HG03342 (cell line): ENCODE measurements around the gene ZNF579.

ENCODE experiments used
- ATAC-seq: cut with Tn5 transposase; IDR thresholded peaks from one replicate; pipeline ENCODE4 v1.9.1; 2021; ENCODE audit warnings: mild to moderate bottlenecking, moderate library complexity; ENCODE audit not compliant: unreplicated experiment

The ZNF579 gene

DNA sequence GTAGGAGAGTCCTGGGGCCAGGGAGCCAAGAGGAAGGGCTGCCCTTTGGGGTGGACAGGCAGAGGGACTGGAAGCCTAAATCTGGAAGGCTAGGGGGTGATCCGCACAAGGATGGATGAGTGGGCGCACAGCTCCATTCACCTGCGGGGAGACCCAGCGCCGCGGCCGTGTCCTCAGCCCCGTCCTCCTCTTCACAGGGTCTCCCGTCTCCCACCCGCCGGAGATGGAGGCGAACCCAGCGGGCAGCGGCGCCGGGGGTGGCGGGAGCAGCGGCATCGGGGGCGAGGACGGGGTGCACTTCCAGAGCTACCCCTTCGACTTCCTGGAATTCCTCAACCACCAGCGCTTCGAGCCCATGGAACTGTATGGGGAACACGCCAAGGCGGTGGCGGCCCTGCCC lies 32.7 kb upstream of the ZNF579 start:
- no peak for ATAC-seq

GRCh38 chr19:55611983-55612645 lies 31.5 kb upstream of the ZNF579 start:
- ATAC-seq, result no peak

- ATAC-seq, result no peak
Observed at GRCh38 chr19:55611300-55611982, 30.8 kb upstream of the ZNF579 start.

GRCh38 chr19:55609326-55609725 lies 28.7 kb upstream of the ZNF579 start:
- ATAC-seq, result no peak

DNA sequence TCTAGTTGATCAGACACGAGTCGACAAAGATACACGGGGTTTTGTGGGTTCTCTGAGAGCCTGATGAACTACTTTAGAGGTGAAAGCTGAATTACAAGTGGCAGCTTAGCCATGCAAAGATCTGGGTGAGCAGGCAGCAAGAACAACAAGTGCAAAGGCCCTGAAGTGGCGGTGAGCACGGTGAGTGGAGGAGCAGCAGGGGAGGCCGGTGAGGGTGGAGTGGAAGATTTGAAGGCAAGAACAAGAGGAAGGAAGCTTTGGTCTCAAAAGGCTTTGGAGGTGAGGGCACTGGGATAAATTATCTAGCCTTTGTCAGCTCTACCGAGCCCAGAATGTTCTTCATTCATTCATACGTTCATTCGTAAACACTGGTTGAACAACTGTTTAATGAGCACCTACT lies 26.2 kb upstream of the ZNF579 start:
- ATAC-seq, result no peak

GRCh38 chr19:55606471-55606787 lies 25.8 kb upstream of the ZNF579 start:
- no peak for ATAC-seq

DNA sequence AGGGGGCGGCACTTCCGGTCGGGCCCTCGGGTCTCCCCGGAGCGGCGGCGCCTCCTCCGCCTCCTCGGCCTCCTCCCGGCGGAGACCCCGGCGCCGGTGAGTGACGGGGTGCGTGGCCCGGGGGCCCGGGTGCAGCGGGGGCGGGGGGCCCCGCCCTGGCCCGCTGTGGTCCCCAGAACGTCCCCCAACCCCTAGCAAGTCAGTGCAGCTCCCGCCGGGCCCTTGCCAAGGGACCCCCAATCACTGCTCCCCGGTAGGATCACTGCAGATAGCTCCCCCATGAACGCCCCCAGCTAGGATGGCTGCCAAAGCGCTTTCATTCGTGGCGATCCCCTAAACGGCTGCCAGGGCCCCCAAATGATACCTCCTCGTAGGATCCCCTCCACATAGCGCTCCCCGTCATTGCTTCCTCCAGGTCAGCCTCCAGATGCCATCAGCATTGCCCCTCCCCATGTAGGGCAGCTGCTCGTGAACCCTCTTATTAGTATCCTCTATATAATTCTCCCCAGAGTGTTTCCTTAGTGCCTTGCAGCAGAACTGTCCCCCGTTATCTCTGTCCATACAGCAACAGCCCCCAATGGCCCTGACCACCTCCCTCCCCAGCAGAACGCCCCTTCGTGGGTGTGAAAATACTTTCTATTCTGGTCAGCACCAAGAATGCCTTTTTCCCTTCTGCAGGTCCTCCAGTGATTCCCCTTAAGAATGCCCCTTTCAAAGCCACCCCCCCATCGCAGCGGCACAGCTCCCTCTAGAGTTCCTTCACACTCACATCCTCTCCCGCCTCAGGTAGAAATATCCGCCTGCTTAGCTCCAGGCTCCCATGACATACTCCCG lies 25.2 kb upstream of the ZNF579 start, which contains the start of gene ZNF865:
TSS of gene ZNF865 (plus strand) at position 11 of the 834 bp plus-strand sequence. CDS start 7,972 bp downstream, outside the sequence.
- peak; percentile 22 for ATAC-seq

- ATAC-seq, result peak; percentile 61
Observed at GRCh38 chr19:55605207-55605636, 24.6 kb upstream of the ZNF579 start.

GRCh38 chr19:55603581-55604292 lies 23.1 kb upstream of the ZNF579 start:
- ATAC-seq, result no peak

GRCh38 chr19:55603115-55603514 lies 22.5 kb upstream of the ZNF579 start:
- ATAC-seq, result no peak

DNA sequence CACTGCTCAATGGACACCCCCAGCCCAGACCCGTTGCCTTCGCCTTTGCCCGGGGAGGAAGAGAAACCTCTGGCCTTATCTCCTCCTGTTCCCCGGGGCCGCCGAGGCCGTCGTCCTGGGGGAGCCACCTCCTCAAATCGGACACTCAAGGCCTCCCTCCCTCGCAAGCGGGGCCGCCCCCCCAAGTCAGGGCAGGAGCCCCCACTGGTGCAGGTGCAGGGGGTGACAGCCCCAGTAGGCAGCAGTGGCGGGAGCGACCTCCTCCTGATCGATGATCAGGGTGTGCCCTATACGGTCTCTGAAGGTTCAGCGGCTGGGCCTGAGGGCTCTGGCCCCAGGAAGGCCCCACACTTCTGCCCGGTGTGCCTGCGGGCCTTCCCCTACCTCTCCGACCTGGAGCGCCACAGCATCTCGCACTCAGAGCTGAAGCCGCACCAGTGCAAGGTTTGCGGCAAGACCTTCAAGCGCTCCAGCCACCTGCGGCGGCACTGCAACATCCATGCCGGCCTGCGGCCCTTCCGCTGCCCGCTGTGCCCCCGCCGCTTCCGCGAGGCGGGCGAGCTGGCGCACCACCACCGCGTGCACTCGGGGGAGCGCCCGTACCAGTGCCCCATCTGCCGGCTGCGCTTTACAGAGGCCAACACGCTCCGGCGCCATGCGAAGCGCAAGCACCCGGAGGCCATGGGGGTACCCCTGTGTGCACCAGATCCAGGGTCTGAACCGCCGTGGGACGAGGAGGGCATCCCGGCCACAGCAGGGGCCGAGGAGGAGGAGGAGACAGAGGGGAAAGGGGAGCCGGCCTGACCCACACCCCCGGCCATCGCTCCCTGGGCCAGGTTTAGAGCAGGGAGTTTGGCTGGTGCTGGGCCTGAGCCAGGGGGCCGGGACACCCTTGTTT lies 21.7 kb upstream of the ZNF579 start:
- no peak for ATAC-seq

- no peak for ATAC-seq
Observed at GRCh38 chr19:55601084-55601483, 20.4 kb upstream of the ZNF579 start.

GRCh38 chr19:55600662-55601028 lies 20.0 kb upstream of the ZNF579 start:
- ATAC-seq, result no peak

GRCh38 chr19:55599842-55600661 lies 19.4 kb upstream of the ZNF579 start, which contains the start of gene ZNF524:
Gene ZNF524, plus strand, starts transcription at chr19:55600288. Its CDS starts 1,825 bp downstream, at chr19:55602113.
- ATAC-seq, result peak; percentile 36

GRCh38 chr19:55599468-55599841 lies 18.8 kb upstream of the ZNF579 start, which contains the start of gene FIZ1:
Gene FIZ1, minus strand, starts transcription at chr19:55599517. Its CDS starts 1,652 bp downstream, at chr19:55597865.
- peak; percentile 44 for ATAC-seq

GRCh38 chr19:55598719-55599467 lies 18.2 kb upstream of the ZNF579 start:
- ATAC-seq, result peak; percentile 51

DNA sequence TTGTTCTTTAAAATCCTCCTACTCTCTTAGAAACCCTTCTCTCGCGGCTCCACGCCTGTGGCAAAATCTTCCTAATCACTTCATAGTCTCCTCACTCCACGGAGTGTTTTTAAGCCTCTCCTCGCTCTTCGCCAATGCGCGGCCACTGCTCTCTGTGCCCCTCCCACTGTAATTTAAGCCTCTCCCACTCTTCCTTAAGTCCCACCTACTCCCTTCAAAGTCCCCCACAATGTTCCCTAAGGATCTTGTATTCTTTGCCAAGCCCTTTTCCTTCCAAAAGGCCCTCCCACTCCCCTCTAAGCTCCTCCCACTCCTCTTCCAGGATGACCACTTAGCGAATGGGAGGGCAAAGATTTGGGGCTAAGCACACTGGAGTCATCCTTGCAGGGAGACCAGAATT lies 17.4 kb upstream of the ZNF579 start:
- no peak for ATAC-seq

- no peak for ATAC-seq
Observed at GRCh38 chr19:55597501-55597921, 16.9 kb upstream of the ZNF579 start.
